H1 (cell line): ENCODE measurements around the gene ADAM12. TPM values are rescaled to one million over a fixed set of nuclear protein-coding genes. Genes with fewer than 3 reads are reported as not detected.
"Not testable (repeated sequence)": the region's sequence is repeated elsewhere in the genome, so short reads cannot be mapped to it uniquely, and the experiment has no call there.

Experiments used
- CTCF ChIA-PET: fragments of 300-600 bp; sonication (Branson Sonifier 250); formaldehyde crosslinking; loops from one replicate; lab custom pipeline; 2021; ENCODE audit not compliant: partially characterized antibody; lab: Charles Lee
- POLR2A ChIA-PET: fragments of 300-600 bp; sonication (Branson Sonifier 250); formaldehyde crosslinking; loops from one replicate; lab custom pipeline; 2021; ENCODE audit warnings: inconsistent platforms; ENCODE audit not compliant: partially characterized antibody; lab: Charles Lee
- DNase-seq, 2 experiments: peaks; one replicate each; pipeline versions ENCODE4 v3.0.0 to v3.0.0-alpha.2; 2010 to 2022; ENCODE audit warnings: low spot score in 2 of 2, low read depth in 1 of 2, mixed read lengths in 1 of 2
- FAIRE-seq: peaks from 2 replicates; lab custom pipeline; 2011; peaks lifted over from hg19 to GRCh38; lab: Jason Lieb, UNC
- H2AFZ ChIP-seq: 2 replicates; pipeline ENCODE4 v1.8.1; 2012; ENCODE audit warnings: low read length, inconsistent platforms
- H2AK5ac ChIP-seq: 2 replicates; pipeline ENCODE4 v1.6.1; 2013; ENCODE audit warnings: low read depth, low read length
- H2BK120ac ChIP-seq: replicated peaks from 2 replicates; pipeline ENCODE3; 2013; ENCODE audit warnings: low read depth, low read length, inconsistent platforms
- H2BK12ac ChIP-seq: 2 replicates; pipeline ENCODE4 v1.6.1; 2013; ENCODE audit warnings: low read depth, low read length
- H2BK15ac ChIP-seq: 2 replicates; pipeline ENCODE4 v1.6.1; 2013; ENCODE audit warnings: low read length
- H2BK20ac ChIP-seq: 2 replicates; pipeline ENCODE4 v1.6.1; 2013; ENCODE audit warnings: low read length
- H2BK5ac ChIP-seq: 2 replicates; pipeline ENCODE4 v1.6.1; 2013; ENCODE audit warnings: low read depth, low read length
- H3K14ac ChIP-seq: 2 replicates; pipeline ENCODE4 v1.6.1; 2013; ENCODE audit warnings: inconsistent platforms; ENCODE audit not compliant: insufficient read length
- H3K18ac ChIP-seq: 2 replicates; pipeline ENCODE4 v1.6.1; 2013; ENCODE audit warnings: low read length; ENCODE audit errors: extremely low read depth
- H3K23ac ChIP-seq: 2 replicates; pipeline ENCODE4 v1.6.1; 2013; ENCODE audit warnings: inconsistent platforms; ENCODE audit not compliant: insufficient read length
- H3K23me2 ChIP-seq: 2 replicates; pipeline ENCODE4 v1.6.1; 2013; ENCODE audit warnings: low read depth, low read length
- H3K27ac ChIP-seq: 2 replicates; pipeline ENCODE4 v1.6.1; 2011; ENCODE audit warnings: low read depth, low read length, inconsistent platforms
- H3K27me3 ChIP-seq, 4 experiments: replicated peaks in 1 of 4; 1 replicate in 1 of 4; 2 replicates in 3 of 4; pipeline versions ENCODE4 v1.6.1 to v1.8.1; 2011 to 2013; ENCODE audit warnings: low read length in 3 of 4, mild to moderate bottlenecking in 3 of 4, inconsistent platforms in 2 of 4, mixed read lengths in 2 of 4, moderate library complexity in 1 of 4; ENCODE audit not compliant: control insufficient read depth in 3 of 4, insufficient read depth in 3 of 4; ENCODE audit errors: extremely low read depth in 1 of 4
- H3K36me3 ChIP-seq, 4 experiments: 2 replicates each; pipeline versions ENCODE4 v1.6.1 to v1.8.1; 2011 to 2013; ENCODE audit warnings: mild to moderate bottlenecking in 4 of 4, low read length in 3 of 4, moderate library complexity in 2 of 4, control low read depth in 1 of 4, inconsistent platforms in 1 of 4; ENCODE audit not compliant: insufficient read depth in 4 of 4, control insufficient read depth in 2 of 4
- H3K4ac ChIP-seq: replicated peaks from 2 replicates; pipeline ENCODE3; 2013; ENCODE audit warnings: low read length, low read depth, mixed read lengths, inconsistent platforms; ENCODE audit not compliant: insufficient read length
- H3K4me1 ChIP-seq, 4 experiments: replicated peaks in 1 of 4; 1 replicate in 1 of 4; 2 replicates in 3 of 4; pipeline versions ENCODE4 v1.6.1 to v1.8.1; 2011 to 2013; ENCODE audit warnings: low read length in 3 of 4, inconsistent platforms in 2 of 4, mixed read lengths in 1 of 4; ENCODE audit not compliant: insufficient read depth in 4 of 4, control insufficient read depth in 3 of 4
- H3K4me2 ChIP-seq, 2 experiments: 2 replicates each; pipeline versions ENCODE4 v1.6.1 to v1.8.1; 2011 to 2013; ENCODE audit warnings: low read depth in 2 of 2, low read length in 2 of 2, control low read depth in 1 of 2, inconsistent platforms in 1 of 2, mild to moderate bottlenecking in 1 of 2; ENCODE audit not compliant: insufficient read depth in 1 of 2
- H3K4me3 ChIP-seq, 4 experiments: fragments of 200-600, 300-600 bp in 1 of 4; sonication (generic), shearing (Covaris generic), sonication (Bioruptor Twin) in 1 of 4; 2 replicates each; pipeline versions ENCODE4 v1.5.1 to v1.8.1; 2011 to 2016; ENCODE audit warnings: low read length in 4 of 4, low read depth in 3 of 4, control low read depth in 2 of 4, inconsistent platforms in 2 of 4, mild to moderate bottlenecking in 2 of 4, mixed read lengths in 1 of 4, moderate library complexity in 1 of 4; ENCODE audit not compliant: insufficient read depth in 2 of 4; ENCODE audit errors: extremely low read depth in 1 of 4
- H3K56ac ChIP-seq: replicated peaks from 2 replicates; pipeline ENCODE3; 2013; ENCODE audit warnings: low read depth, mild to moderate bottlenecking, mixed read lengths, low read length, inconsistent platforms; ENCODE audit not compliant: insufficient read length
- H3K79me1 ChIP-seq: 2 replicates; pipeline ENCODE4 v1.6.1; 2013; ENCODE audit warnings: low read depth, low read length, control low read depth
- H3K79me2 ChIP-seq, 2 experiments: 2 replicates each; pipeline versions ENCODE4 v1.6.1 to v1.8.1; 2012 to 2013; ENCODE audit warnings: low read length in 2 of 2, mild to moderate bottlenecking in 2 of 2, inconsistent platforms in 1 of 2; ENCODE audit not compliant: insufficient read depth in 2 of 2, control insufficient read depth in 1 of 2
- H3K9ac ChIP-seq, 4 experiments: replicated peaks in 1 of 4; 1 replicate in 1 of 4; 2 replicates in 3 of 4; pipeline versions ENCODE4 v1.6.1 to v1.8.1; 2011 to 2013; ENCODE audit warnings: low read depth in 3 of 4, low read length in 3 of 4, control low read depth in 2 of 4, mild to moderate bottlenecking in 2 of 4, moderate library complexity in 2 of 4, inconsistent platforms in 1 of 4; ENCODE audit errors: extremely low read depth in 1 of 4
- H3K9me3 ChIP-seq, 2 experiments: 2 replicates each; pipeline versions ENCODE4 v1.6.1 to v1.8.1; 2012 to 2013; ENCODE audit warnings: mild to moderate bottlenecking in 2 of 2, moderate library complexity in 2 of 2, control low read depth in 1 of 2, inconsistent platforms in 1 of 2, low read depth in 1 of 2, low read length in 1 of 2, mixed read lengths in 1 of 2; ENCODE audit not compliant: insufficient read depth in 2 of 2
- H4K20me1 ChIP-seq, 2 experiments: replicated peaks in 1 of 2; 2 replicates each; pipeline versions ENCODE3 to v1.8.1; 2011 to 2013; ENCODE audit warnings: inconsistent platforms in 2 of 2, low read length in 2 of 2, mild to moderate bottlenecking in 1 of 2; ENCODE audit not compliant: insufficient read depth in 2 of 2, control insufficient read depth in 1 of 2
- H4K5ac ChIP-seq: 2 replicates; pipeline ENCODE4 v1.6.1; 2013; ENCODE audit warnings: low read length, low read depth, mixed read lengths, inconsistent platforms; ENCODE audit not compliant: insufficient read length
- H4K8ac ChIP-seq: 2 replicates; pipeline ENCODE4 v1.8.0; 2013; ENCODE audit warnings: mild to moderate bottlenecking, moderate library complexity, low read length, inconsistent platforms; ENCODE audit not compliant: insufficient read depth; ENCODE audit errors: extremely low read depth
- H4K91ac ChIP-seq: replicated peaks from 2 replicates; pipeline ENCODE3; 2013; ENCODE audit warnings: low read length, mixed read lengths, inconsistent platforms; ENCODE audit not compliant: insufficient read length
- CREB1 ChIP-seq: IDR thresholded peaks from 2 replicates; pipeline ENCODE4 v1.6.1; 2012; ENCODE audit warnings: inconsistent platforms
- HDAC6 ChIP-seq: IDR thresholded peaks from one replicate; pipeline ENCODE4 v1.7.1; 2012; ENCODE audit warnings: low read depth, mild to moderate bottlenecking, inconsistent platforms, low read length, moderate library complexity
- RAD21 ChIP-seq, 2 experiments: IDR thresholded peaks in 1 of 2; conservative IDR thresholded peaks in 1 of 2; 2 replicates each; pipeline ENCODE4 v1.6.1; 2011; ENCODE audit warnings: low read depth in 2 of 2, low read length in 2 of 2, improper control_type of control experiment in 1 of 2, inconsistent platforms in 1 of 2, mild to moderate bottlenecking in 1 of 2, moderate library complexity in 1 of 2
- SP1 ChIP-seq: IDR thresholded peaks from 2 replicates; pipeline ENCODE4 v1.6.1; 2011; ENCODE audit warnings: low read depth, low read length
- SP4 ChIP-seq: IDR thresholded peaks from 2 replicates; pipeline ENCODE4 v1.6.1; 2012; ENCODE audit warnings: low read length, inconsistent platforms
- WGBS, 2 experiments: shearing (Covaris generic) in 1 of 2; methylation state at CpG; one replicate each; pipeline versions ENCODE4 v1.1.6 to v1.1.7; 2013 to 2015; ENCODE audit warnings: low lambda C conversion rate in 2 of 2, mixed read lengths in 2 of 2, inconsistent platforms in 1 of 2, low coverage in 1 of 2, missing lambda C conversion rate in 1 of 2; ENCODE audit not compliant: insufficient replicate concordance in 2 of 2, insufficient coverage in 1 of 2, insufficient read length in 1 of 2; ENCODE audit errors: extremely low coverage in 1 of 2, missing lambda C conversion rate in 1 of 2; 5-methylcytosine and 5-hydroxymethylcytosine counted together
- polyA plus RNA-seq, 7 experiments: library from polyadenylated mRNA; depleted of rRNA in 3 of 7; stranded (reverse) in 5 of 7; unstranded in 2 of 7; fragments of >200 nt in 5 of 7; fragments of 200-250 nt in 2 of 7; gene quantifications; 1 replicate in 5 of 7; 2 replicates in 1 of 7; 4 replicates in 1 of 7; pipeline versions ENCODE4 v1.2.1 to v1.2.3, GENCODE V29; 2011 to 2013; ENCODE audit warnings: missing spikeins in 2 of 7, mixed read lengths in 2 of 7
- total RNA-seq: library from RNA; stranded (reverse); fragmentation: NEBNext Ultra II Directional; extraction: Animal tissue kit (Norgen Biotek cat#: 25700); gene quantifications from 2 replicates; pipeline ENCODE4 v1.2.1, GENCODE V29; 2021

ADAM12 gene
- total and polyA plus RNA-seq, 2 of the 8 experiments (the other 6 are each of a cell fraction or from before 2014, with no cell fraction given) = 0.07 to 0.17 TPM

GRCh38 chr10:126049759-126050700 is 338.2 kb downstream of the ADAM12 start (continued):
- no peak for TF ChIP-seq RAD21 (IDR thresholded peaks at IDR 0.05 in 1 of 2, conservative IDR thresholded peaks at IDR 0.05 in 1 of 2; ENCODE audit: low read depth in 2 of 2, low read length in 2 of 2)
- TF ChIP-seq SP1 = no peak
- no peak for TF ChIP-seq SP4
- no peak for TF ChIP-seq CREB1
- TF ChIP-seq HDAC6 = no peak

DNA sequence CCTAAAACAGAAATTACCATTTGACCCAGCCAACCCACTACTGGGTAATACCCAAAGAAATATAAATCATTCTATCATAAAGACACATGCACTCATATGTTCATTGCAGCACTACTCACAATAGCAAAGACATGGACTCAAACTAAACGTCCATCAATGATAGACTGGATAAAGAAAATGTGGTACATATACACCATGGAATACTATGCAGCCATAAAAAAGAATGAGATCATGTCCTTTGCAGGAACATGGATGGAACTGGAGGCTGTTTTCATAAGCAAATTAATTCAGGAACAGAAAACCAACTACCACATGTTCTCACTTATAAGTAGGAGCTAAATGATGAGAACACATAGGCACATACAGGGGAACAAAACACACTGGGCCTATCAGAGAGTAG is 340.5 kb downstream of the ADAM12 start:
- H3K79me1 ChIP-seq, H4K91ac ChIP-seq, H2BK120ac ChIP-seq, H3K4me3 ChIP-seq, CTCF ChIA-PET, FAIRE-seq, H3K36me3 ChIP-seq, H3K56ac ChIP-seq, DNase-seq, H2BK12ac ChIP-seq, H3K4me1 ChIP-seq, H3K4me2 ChIP-seq, H2BK15ac ChIP-seq, H3K23me2 ChIP-seq, H3K18ac ChIP-seq, H3K27me3 ChIP-seq, H3K9ac ChIP-seq, H2AK5ac ChIP-seq, H3K14ac ChIP-seq, H3K9me3 ChIP-seq, H3K4ac ChIP-seq, H3K79me2 ChIP-seq, H4K5ac ChIP-seq, H4K20me1 ChIP-seq, H3K27ac ChIP-seq, H2BK5ac ChIP-seq, H3K23ac ChIP-seq, H4K8ac ChIP-seq, POLR2A ChIA-PET, H2BK20ac ChIP-seq, H2AFZ ChIP-seq: not testable (repeated sequence)
- WGBS, 2 experiments = 93% methylated on average over 1 of the region's 1 CpG; no CpG with 5 or more reads in 1 of the 2 experiments
